NK-92 treated with Interleukin-12 subunit alpha and Interleukin-12 subunit beta, amount 100 ng/mL, for 24 hours (cell line): ENCODE measurements around the gene RAB11FIP4.
A peak's percentile ranks its signal among the peaks of the same experiment; 100 is the strongest.

Experiments used
- DNase-seq: peaks from one replicate; lab custom pipeline; 2025; lab: John Stamatoyannopoulos, UW

RAB11FIP4 gene

DNA sequence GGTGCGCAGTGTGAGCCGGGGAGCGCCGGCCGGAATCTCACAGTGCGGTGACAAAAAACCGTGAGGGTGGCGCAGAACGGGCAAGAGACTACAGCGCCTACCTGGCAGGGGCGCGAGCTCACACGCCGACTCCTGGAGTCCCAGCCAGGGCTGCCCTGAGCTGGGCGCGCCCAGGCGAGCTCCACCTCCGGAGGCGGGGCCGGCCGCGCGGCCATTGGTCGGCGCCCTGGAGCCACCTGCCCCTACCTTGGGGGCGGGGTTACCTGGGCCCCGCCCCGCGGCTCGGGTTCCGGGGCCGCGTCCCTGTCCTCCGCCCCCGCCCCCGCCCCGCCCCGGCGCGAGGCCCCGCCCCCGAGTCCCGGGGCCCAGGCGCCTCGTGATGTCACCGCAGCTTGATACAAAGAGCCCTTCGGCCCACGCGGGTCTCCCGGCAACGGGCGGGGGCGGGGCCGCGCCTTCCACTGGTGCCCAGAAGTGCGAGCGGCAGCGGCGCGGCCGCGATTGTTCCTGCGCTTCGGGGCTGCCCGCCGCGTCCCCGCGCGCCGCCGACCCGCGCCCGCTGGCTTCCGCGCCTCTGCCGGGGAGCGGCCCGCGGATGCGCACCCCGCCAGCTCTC, 96.3 kb downstream of the RAB11FIP4 start:
- peak; percentile 78 for DNase-seq

DNA sequence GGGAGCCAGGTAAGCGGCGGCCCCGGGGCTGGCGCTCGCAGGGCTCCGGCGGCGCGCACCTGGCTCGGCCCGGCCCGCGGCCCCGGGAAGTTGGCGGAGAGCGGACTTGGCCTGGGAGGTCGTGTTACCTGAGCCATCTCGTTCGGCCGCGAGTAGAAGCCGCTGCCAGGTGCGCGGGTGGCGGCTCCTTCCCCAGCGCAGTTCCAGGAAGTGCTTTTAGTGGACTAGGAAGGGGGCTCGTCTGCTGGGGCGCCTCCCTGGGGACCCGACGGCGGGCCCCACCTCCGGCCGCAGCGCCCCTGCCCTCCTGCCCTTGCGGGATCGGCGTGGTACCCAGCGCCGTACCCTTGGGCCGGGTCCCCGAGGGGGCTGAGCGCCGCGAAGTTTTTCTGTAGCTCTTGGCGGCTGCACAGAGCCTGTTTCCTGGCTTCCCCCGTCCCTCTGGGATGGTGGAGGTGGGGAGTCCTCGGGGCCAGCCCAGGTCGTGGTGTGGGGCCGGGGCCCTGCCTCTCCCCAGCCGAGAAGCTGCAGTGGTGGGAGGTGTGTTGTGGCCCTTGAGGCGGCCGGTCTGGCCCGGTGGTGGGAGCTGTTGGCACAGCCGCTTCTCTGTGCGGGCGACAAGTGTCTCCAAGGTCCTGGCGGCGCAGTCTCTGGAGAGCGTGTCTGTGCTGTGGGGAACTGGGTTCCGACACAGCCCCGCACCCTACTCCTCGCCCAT, 96.9 kb downstream of the RAB11FIP4 start:
- DNase-seq = no peak

DNA sequence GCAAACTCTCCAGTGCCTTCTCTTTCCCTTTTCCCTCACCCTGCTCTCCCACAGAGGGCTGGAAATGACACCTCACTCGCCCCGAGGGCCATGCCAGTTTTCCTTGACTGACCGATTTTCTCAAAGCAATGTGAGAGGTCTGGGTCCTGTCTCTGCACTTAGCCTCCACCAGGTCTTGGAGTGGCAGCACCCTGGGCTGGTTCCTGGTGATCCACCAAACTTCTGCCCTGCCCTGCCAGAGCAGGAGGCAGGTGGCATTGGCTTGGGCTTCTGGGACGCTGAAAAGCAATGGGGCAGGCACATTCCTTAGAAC, 97.5 kb downstream of the RAB11FIP4 start:
- DNase-seq = no peak

DNA sequence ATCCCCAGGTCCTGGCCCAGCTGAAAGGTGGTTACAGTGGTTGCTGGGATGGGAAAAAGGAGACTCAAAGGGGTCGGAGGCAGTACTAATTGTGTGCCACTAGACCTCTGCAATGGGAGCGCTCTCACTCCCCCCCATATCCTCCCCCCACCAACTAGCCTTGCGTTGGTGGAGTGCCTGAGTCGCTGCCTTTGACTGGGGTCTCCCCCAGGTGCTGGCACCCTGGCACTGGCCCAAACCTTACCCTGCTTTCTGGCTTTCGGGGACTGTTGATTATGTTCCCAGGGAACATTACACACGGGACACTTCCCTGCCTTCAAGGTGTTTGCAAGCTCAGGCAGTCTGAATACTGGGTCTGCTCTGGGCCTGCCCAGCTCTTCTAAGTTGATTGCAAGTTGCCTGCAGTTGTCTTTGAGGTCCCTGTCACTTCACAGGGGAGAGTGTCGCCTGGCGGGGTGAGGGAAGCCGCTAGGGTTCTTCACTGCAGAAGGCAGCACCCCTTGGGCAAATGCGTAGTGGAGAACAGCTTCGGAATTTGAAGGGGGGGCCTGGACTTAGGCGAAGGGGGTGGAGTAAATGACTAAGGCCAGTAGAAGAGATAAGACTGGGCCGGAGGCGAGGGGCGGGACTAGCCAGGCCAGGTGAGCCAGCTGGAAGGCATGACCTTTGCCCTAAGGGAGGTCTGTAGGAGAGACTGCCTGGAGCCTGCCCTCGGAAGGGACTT, 98.0 kb downstream of the RAB11FIP4 start:
- no peak for DNase-seq

DNA sequence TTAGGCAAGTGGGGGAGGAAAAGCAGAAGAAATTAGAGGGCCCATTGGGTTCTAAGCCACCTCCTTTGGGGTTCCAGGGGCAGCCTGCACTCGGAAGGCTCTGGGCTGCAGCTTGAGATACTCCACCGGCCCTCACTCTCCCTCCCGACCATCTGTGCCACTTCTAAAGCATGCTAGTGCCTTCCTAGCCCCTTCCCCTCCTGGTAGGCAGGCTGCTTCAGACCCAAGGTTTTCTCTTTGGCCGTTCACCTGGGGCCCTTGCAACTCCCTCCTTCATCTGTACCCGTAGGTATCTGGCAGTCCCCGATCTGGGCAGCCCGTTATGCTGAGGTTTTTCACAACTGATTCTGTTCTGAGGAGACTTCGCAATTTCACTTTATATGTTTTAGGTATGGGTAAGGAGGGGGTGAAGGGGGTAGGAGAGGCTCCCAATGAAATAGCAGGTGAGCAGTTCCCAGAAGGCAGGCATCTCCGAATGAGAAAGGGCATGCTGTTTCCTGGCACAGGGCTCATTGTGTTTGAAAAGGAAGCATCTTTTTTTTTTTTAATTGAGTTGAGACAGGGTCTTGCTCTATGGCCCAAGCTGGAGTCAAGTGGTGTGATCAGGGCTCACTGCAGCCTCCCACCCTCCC, 98.7 kb downstream of the RAB11FIP4 start:
- no peak for DNase-seq

DNA sequence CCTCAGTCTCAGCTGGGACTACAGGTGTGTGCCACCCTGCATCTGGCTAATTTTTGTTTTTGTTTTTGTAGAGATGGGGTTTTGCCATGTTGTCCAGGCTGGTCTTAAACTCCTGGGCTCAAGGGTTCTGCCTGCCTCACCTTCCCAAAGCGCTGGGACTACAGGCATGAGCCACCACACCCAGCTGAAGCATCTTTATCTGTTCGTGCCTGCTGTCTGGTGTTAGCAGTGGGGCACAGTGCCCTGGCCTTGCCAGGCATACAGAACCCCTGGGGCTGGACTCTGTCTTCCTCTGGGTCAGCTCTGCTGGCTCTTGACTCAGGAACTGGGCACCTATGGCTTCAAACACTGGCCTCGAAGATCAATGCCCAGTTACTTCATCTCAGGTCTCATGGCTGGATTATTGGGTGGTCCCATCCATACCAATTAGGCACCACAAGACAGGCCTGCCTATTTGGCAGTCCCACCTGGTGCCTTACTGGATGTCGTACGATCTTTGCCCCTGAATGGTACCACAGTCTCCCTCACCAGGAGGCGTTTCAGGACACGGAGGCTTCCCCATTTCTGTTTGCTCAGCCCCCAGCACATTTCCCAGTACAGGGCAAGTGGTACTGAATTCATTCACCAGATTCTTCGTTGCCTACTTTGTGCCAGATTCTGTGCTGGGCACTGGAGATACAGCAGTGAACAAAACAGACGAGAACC, 99.3 kb downstream of the RAB11FIP4 start:
- DNase-seq = no peak

DNA sequence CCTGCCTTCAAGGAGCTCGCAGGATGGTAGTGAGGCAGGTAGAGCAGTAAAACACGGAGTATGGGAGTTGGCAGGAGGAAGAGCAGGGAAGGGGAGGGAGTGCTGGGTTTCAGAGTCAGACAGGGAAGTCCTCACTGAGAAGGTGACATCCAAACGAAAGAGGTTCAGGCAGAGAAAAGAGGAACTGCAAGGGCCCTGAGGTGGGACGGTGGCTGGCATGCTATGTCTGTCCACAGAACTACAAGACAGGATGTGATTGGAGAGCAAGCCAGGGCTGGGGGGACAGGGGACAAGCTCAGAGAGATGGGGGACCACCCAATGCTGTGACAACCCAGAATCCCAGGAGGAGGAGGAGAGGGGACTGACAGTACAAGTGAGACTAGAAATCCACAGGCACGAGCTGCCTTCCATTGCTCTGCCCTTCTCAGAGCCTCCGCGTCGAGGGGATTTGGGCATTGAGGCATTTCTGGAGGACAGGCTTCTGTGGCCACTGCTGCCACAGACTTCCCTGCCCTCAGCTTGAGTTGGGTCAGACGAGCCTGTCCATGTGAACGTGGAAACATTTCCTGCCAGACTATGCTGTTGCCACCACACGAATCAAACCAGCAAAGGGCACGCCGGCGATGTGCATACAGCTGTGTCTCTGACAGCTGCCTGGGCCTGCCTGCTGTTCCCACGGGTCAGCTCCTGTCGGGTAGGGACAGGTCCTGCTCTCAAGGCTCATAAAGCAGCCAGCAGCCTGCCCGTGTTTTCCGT, 100.1 kb downstream of the RAB11FIP4 start:
- no peak for DNase-seq

DNA sequence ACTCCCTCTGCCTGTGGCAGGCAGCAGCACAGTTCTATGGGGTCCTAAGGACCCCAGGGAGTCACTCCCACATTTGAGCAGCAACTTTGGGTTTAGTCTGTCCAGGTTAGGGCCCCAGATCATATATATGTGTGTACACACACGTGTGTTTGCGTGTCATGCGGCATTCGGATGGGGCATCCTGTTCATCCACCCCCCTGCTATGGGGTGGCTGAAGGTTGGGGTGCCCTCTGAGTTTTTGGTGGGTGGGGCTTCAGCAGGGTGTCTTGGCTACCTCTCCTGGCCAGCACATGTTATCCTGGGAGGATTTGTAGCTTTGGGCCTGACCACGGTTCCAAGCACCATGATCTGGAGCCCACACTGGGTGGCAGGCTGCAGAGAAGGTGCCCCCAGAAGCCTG, 100.7 kb downstream of the RAB11FIP4 start:
- no peak for DNase-seq

DNA sequence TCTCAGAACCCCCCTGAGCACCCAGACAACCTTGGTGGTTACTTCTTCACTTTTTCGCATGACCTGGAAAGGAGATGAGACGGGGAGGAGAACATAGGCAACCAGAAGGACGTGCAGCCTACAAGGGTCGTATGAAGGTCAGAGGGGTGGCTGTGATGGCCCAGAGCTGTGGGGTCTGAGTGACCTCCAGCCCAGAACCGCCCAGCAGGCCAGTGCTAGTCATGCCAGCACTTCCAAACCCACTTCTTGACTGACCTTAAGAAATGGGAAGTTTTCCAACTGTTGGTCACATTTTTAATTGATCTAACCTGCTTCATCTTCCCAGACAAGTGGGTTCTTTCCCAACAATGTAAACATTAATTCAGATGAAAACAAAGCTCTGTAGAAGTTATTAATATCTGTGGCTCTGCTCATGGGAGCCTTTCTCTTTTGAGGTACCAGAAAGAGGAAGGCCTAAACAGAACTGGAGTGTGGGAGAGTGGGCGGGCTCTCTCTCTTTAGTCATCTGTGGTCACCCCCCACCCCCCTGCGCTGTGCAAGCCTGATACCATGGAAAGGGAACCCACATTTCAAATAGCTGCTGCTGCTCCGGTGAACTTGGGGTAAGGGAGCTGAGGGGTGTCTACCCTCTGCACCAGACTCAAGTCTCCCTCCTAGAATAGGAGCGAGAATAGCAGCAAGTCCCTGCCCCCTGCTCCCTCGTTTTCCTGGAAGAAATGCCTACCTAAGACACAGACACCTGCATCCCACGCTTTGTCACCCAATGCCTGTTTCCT, 101.6 kb downstream of the RAB11FIP4 start:
- DNase-seq = no peak

DNA sequence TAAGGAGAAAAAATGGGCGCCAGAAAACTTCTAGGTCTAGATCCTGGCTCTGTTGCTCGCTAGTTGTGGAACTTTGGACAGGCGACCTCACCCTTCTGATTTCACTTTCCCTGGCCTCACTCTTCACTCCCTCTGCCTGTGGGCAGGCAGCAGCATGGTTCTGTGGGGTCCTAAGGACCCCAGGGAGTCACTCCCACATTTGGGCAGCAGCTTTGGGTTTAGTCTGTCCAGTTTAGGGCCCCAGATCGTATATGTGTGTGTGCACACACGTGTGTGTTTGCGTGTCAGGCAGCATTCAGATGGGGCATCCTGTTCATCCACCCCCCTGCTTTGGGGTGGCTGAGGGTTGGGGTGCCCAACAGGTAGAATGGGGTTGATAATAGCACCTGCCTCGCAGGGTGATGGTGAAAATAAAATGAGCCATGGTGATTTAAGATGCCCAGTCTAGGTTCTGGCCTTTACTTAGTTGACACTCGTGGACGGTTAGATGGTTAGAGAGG, 102.2 kb downstream of the RAB11FIP4 start:
- DNase-seq = no peak

DNA sequence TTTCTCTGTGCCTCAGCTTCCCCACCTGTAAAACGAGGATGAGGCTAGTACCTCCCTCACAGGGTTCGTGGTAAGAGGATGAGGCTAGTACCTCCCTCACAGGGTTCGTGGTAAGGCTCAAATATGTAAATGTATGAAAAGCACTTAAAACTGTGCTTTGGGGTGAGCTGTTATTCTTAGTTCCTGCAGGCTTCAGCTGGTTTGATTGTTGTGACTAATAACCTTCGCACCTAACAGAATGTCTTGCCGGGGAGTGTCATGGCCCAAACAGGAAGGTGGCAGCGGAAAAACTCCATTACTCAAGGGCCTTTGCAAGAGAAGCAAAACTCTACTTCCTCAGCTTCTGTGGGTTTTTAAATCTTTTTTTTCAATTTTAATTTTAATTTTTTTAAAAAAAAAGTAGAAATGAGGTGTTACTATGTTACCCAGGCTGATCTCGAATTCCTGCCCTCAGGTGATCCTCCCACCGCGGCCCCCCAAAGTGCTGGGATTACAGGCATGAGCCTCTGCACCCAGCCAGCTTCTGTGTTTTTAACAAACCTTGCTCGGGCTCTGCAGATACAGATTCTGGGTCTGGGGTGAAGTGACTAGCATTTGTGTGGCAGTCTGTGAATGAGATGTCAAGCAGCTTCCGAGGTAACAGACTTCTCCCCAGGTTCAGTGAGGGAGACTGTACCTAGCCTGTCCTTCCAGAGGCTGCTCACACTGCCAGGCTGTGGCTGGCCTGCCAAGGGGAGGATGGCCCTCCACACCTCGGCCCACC, 103.0 kb downstream of the RAB11FIP4 start:
- peak; percentile 22 for DNase-seq

DNA sequence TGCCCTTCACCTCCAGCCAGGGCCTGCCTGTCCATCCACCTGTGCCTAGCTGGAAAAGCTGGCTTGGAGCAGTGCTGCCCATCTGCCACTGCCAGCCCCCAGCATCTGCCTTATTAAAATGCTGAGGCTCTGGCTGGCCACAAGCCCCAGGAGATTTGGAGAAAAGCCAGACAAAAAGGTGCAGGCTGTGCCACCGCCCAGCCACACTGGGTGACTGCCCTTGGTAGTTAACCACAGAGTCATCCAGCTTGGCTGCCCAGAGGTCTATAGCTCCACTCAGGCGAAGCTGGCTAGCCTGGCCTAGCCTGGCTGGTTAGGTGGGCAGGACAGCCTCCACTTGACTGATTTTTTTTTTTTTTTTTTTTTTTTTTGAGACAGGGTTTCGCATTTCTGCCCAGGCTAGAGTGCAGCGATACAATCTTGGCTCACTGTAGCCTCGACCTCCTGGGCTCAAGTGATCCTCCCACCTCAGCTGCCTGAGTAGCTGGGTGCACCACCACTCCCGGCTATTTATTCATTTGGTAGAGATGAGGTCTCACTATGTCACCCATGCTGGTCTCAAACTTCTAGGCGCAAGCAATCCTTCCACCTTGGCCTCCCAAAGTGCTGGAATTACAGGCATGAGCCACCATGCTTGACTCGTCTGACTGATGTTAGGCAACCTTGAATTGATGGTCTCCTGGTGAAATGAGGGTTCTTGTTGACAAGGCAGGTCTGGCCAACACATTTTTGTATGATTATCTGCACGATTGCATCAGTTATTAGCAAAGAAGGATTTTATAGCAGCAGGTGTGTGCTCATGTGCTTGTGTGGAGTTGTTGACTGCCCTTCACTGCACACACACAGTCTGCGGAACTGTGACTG, 103.8 kb downstream of the RAB11FIP4 start:
- DNase-seq = no peak

DNA sequence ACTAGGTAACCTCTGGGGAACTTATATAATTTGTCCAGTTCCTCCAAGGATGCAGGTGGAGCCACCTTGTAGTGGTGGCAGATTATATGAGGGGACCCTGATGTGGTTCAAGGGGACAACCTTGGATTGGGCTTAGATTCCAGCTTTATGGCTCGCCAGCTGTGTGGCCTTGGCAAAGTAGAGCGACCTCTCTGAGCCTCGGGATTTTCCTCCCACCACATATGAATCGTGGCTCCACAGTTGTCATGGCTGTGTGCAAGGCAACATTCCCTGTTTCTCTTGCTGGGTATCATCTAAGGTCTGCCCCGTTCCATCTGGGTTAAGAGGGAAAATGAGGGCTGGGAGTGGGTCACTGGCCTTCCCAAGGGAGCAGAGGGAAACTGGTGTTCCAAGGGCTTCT, 104.6 kb downstream of the RAB11FIP4 start:
- no peak for DNase-seq

DNA sequence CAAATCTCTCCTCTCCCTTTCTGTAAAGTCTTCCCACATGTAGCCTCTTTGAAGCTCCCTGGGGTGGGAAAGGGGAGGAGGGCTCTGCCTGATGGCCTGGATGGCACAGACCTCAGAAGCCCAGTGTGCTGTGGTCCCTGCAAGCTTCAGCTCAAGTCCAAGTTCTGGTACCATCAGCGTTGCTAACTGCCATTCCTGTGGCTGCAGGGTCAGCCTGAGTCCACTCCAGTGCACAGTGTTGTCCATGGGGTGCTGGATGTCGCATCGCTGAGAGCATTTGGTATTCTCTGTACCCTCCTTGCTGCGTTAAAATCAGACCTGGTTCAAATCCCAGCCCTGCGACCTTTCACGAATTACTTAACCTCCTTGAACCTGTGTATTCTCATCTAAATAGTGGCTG, 105.1 kb downstream of the RAB11FIP4 start:
- DNase-seq = no peak

DNA sequence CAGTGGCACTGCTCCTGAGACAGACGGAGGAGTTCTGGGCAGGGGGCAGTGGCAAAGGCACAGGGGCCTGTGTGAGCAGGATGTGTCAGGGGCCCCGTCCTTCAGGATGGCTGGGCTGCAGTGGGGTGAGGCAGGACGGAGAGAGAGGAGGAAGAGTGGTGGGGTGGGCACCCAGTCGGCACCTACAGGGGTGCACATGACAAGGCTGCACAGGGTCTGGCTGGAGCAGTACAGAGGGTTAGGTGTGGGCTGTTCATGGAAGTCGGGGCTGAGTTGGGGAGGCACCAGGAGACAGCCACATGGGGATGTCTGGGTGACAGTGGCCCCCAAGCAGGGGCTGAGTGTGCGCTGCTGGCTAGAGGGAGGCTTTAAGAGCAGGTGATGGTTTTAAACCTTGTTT, 106.0 kb downstream of the RAB11FIP4 start:
- no peak for DNase-seq

DNA sequence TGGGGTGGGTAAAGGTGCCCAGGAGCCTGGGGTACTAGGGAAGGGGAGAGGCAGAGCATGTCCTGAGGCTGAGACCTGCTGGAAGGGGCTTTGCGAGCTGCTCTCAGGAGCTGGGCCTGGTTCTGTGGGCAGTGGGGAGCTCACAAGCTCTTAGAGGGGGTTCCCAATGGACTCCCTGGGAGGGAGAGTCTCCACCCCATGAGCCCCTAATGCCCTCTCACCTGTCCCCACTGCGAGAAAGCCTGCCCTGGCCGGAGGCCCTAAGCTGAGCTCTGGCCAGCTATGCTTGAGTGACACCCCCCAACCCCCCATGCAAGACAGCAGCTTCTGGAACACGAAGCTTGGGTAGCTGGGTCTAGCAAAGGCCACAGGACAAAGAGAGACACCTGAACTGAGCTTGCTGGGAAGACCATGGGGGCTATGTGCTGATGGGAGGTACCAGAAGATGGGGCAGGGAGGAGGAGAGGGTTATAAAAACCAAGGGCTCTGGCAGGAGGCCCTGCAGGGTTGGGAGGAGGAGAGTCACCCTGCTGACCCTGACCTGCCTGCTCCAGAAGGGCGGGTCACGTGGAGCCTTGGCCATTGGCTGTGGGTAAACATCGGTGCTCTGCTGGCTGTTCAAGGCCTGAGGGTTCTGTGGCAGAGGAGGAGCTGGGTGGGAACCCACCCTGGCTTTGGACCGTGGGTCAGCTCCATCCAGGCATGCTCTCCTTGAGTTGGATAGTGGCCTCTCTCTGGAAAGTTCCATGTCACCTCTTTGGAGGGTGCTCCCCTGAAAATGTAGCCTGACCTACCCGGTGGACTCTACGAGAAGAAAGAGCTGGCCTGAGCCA, 106.7 kb downstream of the RAB11FIP4 start:
- DNase-seq = no peak

DNA sequence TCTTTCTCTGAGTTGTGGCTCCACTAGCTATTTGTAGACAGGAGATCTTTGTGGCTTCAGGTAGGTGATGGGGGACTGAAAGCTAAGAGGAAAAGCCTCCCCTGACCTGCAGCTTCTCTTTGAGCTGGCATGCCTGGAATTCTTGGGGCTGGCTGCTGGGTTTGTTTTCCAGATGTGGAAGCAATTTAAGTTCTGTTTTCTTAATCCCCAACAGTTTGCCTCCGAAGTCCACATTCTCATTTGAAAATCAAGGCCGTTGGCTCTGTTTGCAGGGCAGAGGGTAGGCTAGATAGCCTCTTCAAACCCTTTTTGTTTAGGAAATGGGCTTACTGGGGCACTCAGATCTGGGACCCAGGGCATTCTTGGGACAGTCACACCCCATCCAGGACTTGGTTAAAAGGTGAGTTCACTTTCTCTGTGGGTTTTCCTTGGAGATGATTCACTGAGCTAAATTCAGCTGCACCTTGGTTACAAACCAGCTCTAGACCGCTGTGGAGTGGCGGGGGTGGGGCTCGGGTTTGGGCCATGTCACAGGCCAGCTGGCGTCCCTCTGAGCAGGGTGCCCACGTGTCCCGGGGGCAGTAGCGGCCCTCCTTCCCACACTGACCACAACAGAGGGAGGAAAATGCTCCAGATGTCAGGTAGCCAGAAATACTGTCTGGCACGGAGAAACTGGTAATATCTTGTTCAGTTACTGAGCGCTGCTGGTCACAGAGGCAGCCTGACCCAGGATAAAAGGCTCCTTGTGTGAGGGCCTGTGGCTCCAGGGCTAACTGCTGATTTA, 108.5 kb downstream of the RAB11FIP4 start:
- no peak for DNase-seq
